ENCODE results near the gene CRABP2. TPM values are rescaled to one million over a fixed set of nuclear protein-coding genes. Genes with fewer than 3 reads are reported as not detected.

Gene CRABP2
- total and polyA plus RNA-seq, 2 of the 4 experiments (the other 2 are of a cell fraction): 6.3 to 15.7 TPM

- dilution Hi-C loops (cut with HindIII; ENCODE audit: low sequenced_read_pairs, unreplicated experiment): no loop called here
Measured at GRCh38 chr1:156752843-156753482, 47.6 kb upstream of the CRABP2 start.

More at GRCh38 chr1:156752843-156753482, 47.6 kb upstream of the CRABP2 start:
- Histone ChIP-seq H3K4me3 (ENCODE audit: insufficient read depth, low read depth, low read length) (peak overlapping the region; percentile 1), H3K18ac (ENCODE audit: low read depth, low read length) (peak overlapping the region; percentile 45; the same call in 1 of the 2 replicates), H2BK120ac (ENCODE audit: low read depth, low read length) (no peak overlapping the region), H3K4me2 (ENCODE audit: low read depth, low read length) (peak overlapping the region; percentile 90), H3K14ac (replicated peaks; ENCODE audit: low read depth, low read length) (peak overlapping the region; percentile 14; the same call in 1 of the 2 replicates), H3K36me3 (ENCODE audit: control insufficient read depth, insufficient read depth, low read length) (no peaks in the 10 kb centered on the region), H2BK15ac (ENCODE audit: low read depth, low read length) (peak overlapping the region; percentile 30; the same call in 1 of the 3 replicates), H3K27ac (ENCODE audit: insufficient read depth, low read length) (peak overlapping the region; percentile 56; the same call in 1 of the 2 replicates), H3K4me1 (ENCODE audit: control insufficient read depth, insufficient read depth, low read length) (peaks cover 23% of the 10 kb centered on the region), H4K91ac (ENCODE audit: insufficient read depth, low read depth, low read length) (peak overlapping the region; percentile 19; the same call in 1 of the 2 replicates), H4K20me1 (ENCODE audit: insufficient read depth, low read length) (no peaks in the 10 kb centered on the region), H2AFZ (replicated peaks; ENCODE audit: low read length, poor library complexity) (no peak overlapping the region), H3K23ac (ENCODE audit: low read depth, low read length) (peak overlapping the region; percentile 79), H4K5ac (ENCODE audit: low read depth, low read length) (peak overlapping the region; percentile 29; the same call in 1 of the 2 replicates), H3K79me1 (ENCODE audit: low read depth in 1 of 2, low read length in 2 of 2) (peaks cover 10 to 41% of the 10 kb centered on the region in 2 experiments), H3K9me1 (ENCODE audit: insufficient read depth, low read length) (0 out of 2 replicates have a peak, but pooled peaks cover 11% of the 10 kb centered on the region), H3K27me3 (ENCODE audit: control insufficient read depth, insufficient read depth, low read length) (no peaks in the 10 kb centered on the region), H2AK9ac (replicated peaks; ENCODE audit: low read depth, low read length, poor library complexity) (no peak overlapping the region), H2BK20ac (ENCODE audit: low read depth, low read length) (no peak overlapping the region), H2AK5ac (ENCODE audit: low read depth, low read length) (peak overlapping the region; percentile 52; the same call in 1 of the 2 replicates), H3K9ac (ENCODE audit: low read depth, low read length) (peak overlapping the region; percentile 39; the same call in 1 of the 2 replicates), H4K8ac (ENCODE audit: low read depth in 2 of 2, low read length in 2 of 2) (peak overlapping the region in 1 of 2 experiments; percentile 9; a peak in 1 of 4 replicates), H3K56ac (ENCODE audit: extremely low read depth, insufficient read depth, low read length) (no peak overlapping the region), H2BK5ac (ENCODE audit: low read depth, low read length, poor library complexity, severe bottlenecking) (peak overlapping the region; percentile 22), H3K4ac (ENCODE audit: low read depth, low read length) (peak overlapping the region; percentile 47), H3K9me3 (ENCODE audit: control insufficient read depth, insufficient read depth, low read length) (no peaks in the 10 kb centered on the region)
- ChIA-PET POLR2A (ENCODE audit: unreplicated experiment) (no interaction called here), CTCF (interaction anchor here (1.0 kb wide), 1 partner anchor 14 kb away, joined by 3 read pairs; no protein-coding TSS in a partner anchor)
- DNase-seq (peak; percentile 64), ATAC-seq (ENCODE audit: low read depth) (no peak)
- WGBS, 2 experiments (ENCODE audit: extremely low coverage in 2 of 2, insufficient read length in 1 of 2): 20% methylated on average over 1 of the region's 1 CpG; no CpG with 5 or more reads in 1 of the 2 experiments
- BruUV-seq (replicated peaks): no TSS peak
- intact Hi-C loops (cut with micrococcal nuclease) (loop anchor here (2.0 kb wide), 1 partner anchor 14 kb away; the partner anchor contains the start of gene PRCC), in situ Hi-C loops (cut with MboI; ENCODE audit: low sequenced_read_pairs) (no loop called here)
- TF ChIP-seq CEBPB (IDR thresholded peaks at IDR 0.05; ENCODE audit: low read depth, low read length) (peak; percentile 82), MXI1 (IDR thresholded peaks at IDR 0.05; ENCODE audit: borderline replicate concordance, low read depth, low read length) (no peak), SMC3 (IDR thresholded peaks at IDR 0.05; ENCODE audit: low read depth, low read length) (no peak), MAZ (IDR thresholded peaks at IDR 0.05; ENCODE audit: borderline replicate concordance, low read depth, low read length) (no peak), POLR2A (IDR thresholded peaks at IDR 0.05; ENCODE audit: low read depth, low read length) (no peak), CHD1 (IDR thresholded peaks at IDR 0.05; ENCODE audit: low read depth, low read length) (no peak)
